ENCODE data around the gene SEMA6D.

SEMA6D gene

GRCh38 chr15:47743886-47744285 is 26.6 kb downstream of the SEMA6D start:
- H3K4me3 ChIP-seq (ENCODE audit: low read depth, low read length): no peak overlapping the region
- in situ Hi-C loops (cut with HindIII; ENCODE audit: low sequenced_read_pairs): no loop called here
- no peak for DNase-seq (ENCODE audit: low read depth)
- TF ChIP-seq CTCF (IDR thresholded peaks at IDR 0.05; ENCODE audit: low read depth, low read length, missing control alignments): no peak

- in situ Hi-C loops (cut with HindIII; ENCODE audit: low sequenced_read_pairs): no loop called here
- no peak overlapping the region for H3K4me3 ChIP-seq (ENCODE audit: low read depth, low read length)
- no peak for TF ChIP-seq CTCF (IDR thresholded peaks at IDR 0.05; ENCODE audit: low read depth, low read length, missing control alignments)
- no peak for DNase-seq (ENCODE audit: low read depth)
Measured at GRCh38 chr15:47744496-47744895, 27.2 kb downstream of the SEMA6D start.

- no peak for TF ChIP-seq CTCF (IDR thresholded peaks at IDR 0.05; ENCODE audit: low read depth, low read length, missing control alignments)
- no peak overlapping the region for H3K4me3 ChIP-seq (ENCODE audit: low read depth, low read length)
- DNase-seq (ENCODE audit: low read depth): no peak
- in situ Hi-C loops (cut with HindIII; ENCODE audit: low sequenced_read_pairs): no loop called here
Measured at GRCh38 chr15:47744973-47745372, 27.7 kb downstream of the SEMA6D start.

- no peak for DNase-seq (ENCODE audit: low read depth)
- no peak for TF ChIP-seq CTCF (IDR thresholded peaks at IDR 0.05; ENCODE audit: low read depth, low read length, missing control alignments)
- no peak overlapping the region for H3K4me3 ChIP-seq (ENCODE audit: low read depth, low read length)
- in situ Hi-C loops (cut with HindIII; ENCODE audit: low sequenced_read_pairs): no loop called here
Measured at GRCh38 chr15:47746516-47746915, 29.2 kb downstream of the SEMA6D start.

DNA sequence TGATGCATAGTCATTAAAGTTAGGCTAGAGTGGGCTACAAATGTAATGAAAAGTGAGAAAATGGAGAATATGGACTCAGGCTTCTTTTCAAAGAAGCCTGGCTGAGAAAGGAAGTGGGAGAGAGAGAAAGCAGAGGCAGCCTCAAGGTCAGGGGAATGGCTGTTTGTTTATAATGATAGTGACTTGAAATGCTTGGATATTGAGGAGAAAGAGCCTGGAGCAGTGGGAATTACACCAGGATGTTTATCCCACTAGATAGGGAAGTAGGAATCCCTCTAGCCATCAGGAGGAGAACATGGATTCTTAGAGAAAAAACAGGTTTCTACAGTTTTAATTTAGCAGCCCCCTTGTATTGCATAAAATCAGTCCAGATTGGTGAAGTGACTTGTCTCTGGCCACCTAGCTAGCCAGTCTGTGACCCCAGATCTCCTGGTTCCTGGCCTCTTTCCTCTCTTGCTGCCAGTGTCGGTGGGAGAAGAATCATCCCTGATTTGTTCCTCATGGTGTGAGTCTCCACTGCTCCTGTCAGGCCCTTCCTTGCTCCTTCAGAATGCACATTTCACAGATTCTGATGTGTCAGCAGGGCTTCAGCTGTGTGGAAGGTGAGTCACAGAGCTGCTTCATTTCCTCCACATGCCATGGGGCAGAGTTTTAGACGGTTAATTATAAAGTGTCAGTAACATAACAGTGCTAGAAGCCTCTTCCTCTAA is 32.9 kb downstream of the SEMA6D start:
- no peak overlapping the region for H3K4me3 ChIP-seq (ENCODE audit: low read depth, low read length)
- in situ Hi-C loops (cut with HindIII; ENCODE audit: low sequenced_read_pairs): no loop called here
- DNase-seq (ENCODE audit: low read depth): peak; percentile 52
- no peak for TF ChIP-seq CTCF (IDR thresholded peaks at IDR 0.05; ENCODE audit: low read depth, low read length, missing control alignments)

- in situ Hi-C loops (cut with HindIII; ENCODE audit: low sequenced_read_pairs): no loop called here
- no peak for TF ChIP-seq CTCF (IDR thresholded peaks at IDR 0.05; ENCODE audit: low read depth, low read length, missing control alignments)
- DNase-seq (ENCODE audit: low read depth): no peak
- H3K4me3 ChIP-seq (ENCODE audit: low read depth, low read length): no peak overlapping the region
Measured at GRCh38 chr15:47750740-47751262, 33.5 kb downstream of the SEMA6D start.

Measured in astrocyte of the cerebellum (primary cell).